GM20000 (cell line): ENCODE data around the gene IL16.
A peak's percentile ranks its signal among the peaks of the same experiment; 100 is the strongest.

Experiments
- DNase-seq: peaks from one replicate; pipeline ENCODE4 v3.0.0; 2012; ENCODE audit warnings: low spot score
- TF ChIP-seq, protein P1 (sequence below): IDR thresholded peaks from 2 replicates; pipeline ENCODE4 v1.5.1; 2012; ENCODE audit warnings: mild to moderate bottlenecking, control low read depth; ENCODE audit errors: extremely low read depth, missing control alignments

The IL16 gene

DNA sequence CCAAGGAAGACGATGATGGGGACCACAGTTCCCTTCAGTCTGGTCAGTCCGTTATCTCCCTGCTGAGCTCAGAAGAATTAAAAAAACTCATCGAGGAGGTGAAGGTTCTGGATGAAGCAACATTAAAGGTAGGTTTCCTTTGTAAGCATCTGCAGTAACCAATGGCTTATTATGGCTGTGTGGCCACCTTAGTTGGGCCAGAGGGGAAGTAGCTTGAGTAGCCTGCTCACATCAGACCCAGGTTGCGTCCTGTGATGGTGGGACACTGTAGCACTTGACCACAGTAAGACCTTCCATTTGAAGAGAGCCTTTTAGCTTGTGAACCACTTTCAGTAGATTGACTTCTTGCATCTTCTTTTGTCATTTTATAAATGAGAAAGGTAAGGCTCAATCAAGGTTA, 104.7 kb downstream of the IL16 start:
- TF ChIP-seq, protein P1, sequence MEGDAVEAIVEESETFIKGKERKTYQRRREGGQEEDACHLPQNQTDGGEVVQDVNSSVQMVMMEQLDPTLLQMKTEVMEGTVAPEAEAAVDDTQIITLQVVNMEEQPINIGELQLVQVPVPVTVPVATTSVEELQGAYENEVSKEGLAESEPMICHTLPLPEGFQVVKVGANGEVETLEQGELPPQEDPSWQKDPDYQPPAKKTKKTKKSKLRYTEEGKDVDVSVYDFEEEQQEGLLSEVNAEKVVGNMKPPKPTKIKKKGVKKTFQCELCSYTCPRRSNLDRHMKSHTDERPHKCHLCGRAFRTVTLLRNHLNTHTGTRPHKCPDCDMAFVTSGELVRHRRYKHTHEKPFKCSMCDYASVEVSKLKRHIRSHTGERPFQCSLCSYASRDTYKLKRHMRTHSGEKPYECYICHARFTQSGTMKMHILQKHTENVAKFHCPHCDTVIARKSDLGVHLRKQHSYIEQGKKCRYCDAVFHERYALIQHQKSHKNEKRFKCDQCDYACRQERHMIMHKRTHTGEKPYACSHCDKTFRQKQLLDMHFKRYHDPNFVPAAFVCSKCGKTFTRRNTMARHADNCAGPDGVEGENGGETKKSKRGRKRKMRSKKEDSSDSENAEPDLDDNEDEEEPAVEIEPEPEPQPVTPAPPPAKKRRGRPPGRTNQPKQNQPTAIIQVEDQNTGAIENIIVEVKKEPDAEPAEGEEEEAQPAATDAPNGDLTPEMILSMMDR, result no peak
- no peak for DNase-seq

DNA sequence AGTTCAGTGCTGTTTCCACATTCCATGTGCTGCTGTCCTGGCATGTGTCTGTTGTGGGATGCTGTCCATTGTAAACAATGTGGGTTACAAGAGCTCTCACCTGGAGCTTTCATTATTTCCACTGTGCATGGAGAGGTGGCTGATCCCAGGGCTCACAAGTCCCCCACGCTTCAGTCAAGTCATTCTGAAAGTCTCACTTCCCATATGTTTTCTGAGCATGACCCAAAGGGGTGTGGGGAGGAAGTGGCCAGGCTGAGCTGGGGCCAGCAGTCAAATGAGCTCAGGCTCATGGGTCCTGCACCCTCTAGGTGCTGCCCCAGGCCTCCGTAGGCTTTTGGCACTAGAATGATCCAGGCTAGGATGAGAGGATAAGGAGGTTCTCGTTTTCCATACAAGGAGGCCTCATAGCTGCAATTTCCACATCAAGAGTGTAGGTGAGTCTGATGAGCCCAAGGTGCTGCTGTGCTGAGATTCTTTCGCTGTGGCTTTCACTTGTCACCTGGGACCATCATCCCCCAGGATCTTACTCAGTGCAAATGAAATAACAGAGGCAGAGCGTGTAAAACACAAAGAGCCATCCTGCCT, 105.2 kb downstream of the IL16 start:
- DNase-seq, result peak; percentile 58
- TF ChIP-seq, protein P1, result no peak

DNA sequence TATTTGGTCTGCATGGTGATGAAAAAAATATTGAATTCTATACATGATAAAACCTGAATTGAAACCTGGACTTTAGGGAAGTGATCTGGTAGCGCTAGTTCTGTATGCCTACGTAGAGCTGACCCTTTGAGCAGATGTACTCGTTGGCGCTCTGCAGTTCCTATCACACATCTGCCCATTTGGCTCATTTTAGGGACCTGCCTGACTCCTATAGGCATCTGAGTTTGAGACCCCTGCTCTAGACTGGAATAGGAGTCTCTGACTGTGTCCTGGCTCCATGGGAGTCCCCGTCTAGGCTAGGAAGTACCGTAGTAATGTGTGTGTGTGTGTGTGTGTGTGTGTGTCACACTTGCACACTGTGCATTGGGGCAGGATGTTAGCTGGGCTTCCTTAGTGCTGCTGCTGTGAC, 106.0 kb downstream of the IL16 start:
- no peak for DNase-seq
- TF ChIP-seq, protein P1, result no peak

DNA sequence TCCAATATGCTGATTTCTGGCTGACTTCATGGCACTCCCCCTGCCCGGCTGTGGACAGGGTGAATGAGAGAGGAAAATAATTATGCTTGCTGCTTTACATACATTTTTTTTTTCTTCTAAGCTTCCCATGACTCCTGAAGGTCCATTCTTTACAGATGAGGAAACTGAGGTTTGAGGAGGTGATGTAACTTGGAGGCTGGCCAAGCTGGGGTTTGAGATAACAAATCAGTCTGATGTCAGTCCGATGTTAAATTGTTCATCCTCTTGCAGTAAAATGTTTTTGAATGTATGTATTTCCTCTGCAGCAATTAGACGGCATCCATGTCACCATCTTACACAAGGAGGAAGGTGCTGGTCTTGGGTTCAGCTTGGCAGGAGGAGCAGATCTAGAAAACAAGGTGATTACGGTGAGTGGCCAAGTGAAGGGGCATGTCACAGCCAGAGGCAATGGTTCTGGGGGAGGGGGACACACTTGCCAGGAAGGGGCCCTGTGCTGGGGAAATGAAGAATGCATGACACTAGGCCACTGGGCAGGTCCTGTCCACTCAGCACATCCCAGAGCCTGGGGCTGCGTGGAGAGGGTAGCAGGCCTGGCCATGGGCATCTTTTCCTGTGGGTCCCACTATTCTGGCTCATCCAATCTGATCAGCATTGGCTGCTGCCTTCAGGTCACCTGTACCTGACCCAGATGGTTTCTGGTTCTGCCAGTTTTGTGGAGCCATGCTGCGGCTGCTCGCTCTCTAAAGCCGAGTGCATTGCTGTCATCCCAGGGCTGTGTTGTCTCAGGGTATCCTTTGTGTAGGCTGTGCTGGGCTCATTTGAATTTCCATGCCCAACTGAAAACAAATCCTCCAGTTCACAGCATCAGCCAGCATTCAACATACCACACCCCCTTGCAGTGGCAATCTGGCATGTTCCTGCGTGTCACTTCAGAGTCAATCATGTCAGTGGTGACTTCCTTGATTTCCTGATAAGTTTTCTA, 106.9 kb downstream of the IL16 start:
- TF ChIP-seq, protein P1, result no peak
- no peak for DNase-seq

DNA sequence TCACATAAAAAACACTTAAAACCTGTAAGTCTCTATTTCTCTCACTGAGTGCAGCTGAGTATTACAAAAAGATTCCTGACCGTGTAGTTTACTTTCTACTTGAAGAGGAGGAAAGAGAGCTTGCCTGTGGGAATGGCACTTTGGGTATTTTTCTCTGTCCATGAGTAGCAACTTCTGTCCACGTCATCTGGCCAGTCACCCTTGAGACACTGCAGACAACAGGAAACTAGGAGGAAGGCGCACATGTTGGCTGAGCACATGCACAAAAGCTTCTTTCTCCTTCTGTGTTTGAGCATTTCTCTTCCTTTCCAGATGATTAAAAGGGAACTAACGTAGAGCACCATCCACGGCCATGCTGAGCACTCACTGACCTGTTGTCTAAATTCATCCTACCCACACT, 107.5 kb downstream of the IL16 start:
- TF ChIP-seq, protein P1, result no peak
- DNase-seq, result no peak

DNA sequence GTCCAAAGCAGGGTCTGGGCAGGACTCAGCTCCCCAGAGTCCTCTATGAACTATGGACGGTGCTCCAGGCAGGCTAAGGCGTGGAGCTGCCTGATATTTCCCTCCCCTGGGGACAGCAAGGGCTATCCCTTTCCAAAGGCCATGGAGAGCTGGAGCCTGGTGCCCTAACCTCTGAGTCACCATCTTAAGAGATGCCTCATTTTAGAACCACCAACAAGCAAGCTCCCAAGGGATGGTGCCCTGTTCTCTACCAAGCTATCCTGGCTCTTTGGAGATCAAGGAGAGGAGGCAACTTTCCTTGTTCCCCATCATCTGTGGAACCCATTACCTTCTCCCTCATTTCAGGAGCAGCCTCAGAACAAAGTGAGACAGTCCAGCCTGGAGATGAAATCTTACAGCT, 111.6 kb downstream of the IL16 start:
- no peak for DNase-seq
- TF ChIP-seq, protein P1, result no peak

DNA sequence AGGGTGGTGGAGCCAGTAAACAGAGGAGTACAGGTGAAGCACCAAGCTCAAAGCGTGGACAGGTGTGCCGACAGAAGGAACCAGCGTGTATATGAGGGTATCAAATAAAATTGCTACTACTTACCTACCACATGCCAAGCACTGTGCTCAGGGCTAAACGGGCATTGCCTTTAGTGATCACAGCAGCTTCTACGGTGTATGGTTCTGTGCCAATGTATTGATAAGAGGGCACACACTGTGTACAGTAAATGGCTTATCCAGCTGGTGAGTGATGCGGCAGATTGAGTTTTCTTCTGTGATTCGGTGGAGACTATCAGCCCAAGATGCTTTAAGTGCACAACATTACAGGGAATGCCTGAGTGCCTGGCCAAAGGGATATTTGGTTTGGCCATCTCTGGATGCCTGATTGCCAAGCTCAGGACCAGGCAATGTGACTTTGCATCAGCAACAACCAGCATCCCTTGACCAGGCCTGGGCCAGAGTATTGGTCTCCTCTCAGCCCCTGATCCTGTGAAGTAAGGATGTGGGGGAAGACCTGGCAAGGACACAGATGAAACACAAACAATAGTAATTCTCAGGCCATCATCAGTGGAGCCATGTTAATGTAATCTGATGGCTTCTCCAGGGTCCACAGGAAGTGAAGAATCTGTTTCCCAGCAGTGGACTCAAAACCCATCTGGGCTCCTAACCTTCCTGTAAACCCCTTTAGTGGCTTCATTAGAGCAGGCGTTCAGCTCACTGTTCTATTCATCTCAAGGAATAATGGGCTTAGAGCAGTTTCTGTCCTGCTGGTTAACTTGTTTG, 113.2 kb downstream of the IL16 start:
- TF ChIP-seq, protein P1, result no peak
- DNase-seq, result no peak
